HepG2 (cell line): ENCODE data around the gene TOLLIP. TPM values are rescaled to one million over a fixed set of nuclear protein-coding genes. Genes with fewer than 3 reads are reported as not detected.

Source experiments
- ETV6 ChIP-seq: sonication (generic); formaldehyde crosslinking; conservative IDR thresholded peaks from 2 replicates; pipeline ENCODE4 v1.4.0; 2020; ENCODE audit warnings: missing genetic modification reagents
- GABPB1 ChIP-seq: IDR thresholded peaks from 2 replicates; pipeline ENCODE4 v1.6.1; 2016; ENCODE audit warnings: mild to moderate bottlenecking, missing genetic modification reagents, moderate library complexity, missing compliant biosample characterization
- IKZF1 ChIP-seq: fragments of 450-650 bp; IDR thresholded peaks from 2 replicates; pipeline ENCODE4 v1.7.1; 2016
- IRX3 ChIP-seq: sonication (generic); formaldehyde crosslinking; IDR thresholded peaks from 2 replicates; pipeline ENCODE4 v1.8.1; 2023; ENCODE audit warnings: mild to moderate bottlenecking, low read depth, missing genetic modification reagents, borderline replicate concordance
- MTERF4 ChIP-seq: sonication (generic); formaldehyde crosslinking; IDR thresholded peaks from 2 replicates; pipeline ENCODE4 v1.8.0; 2023; ENCODE audit warnings: mild to moderate bottlenecking, missing genetic modification reagents
- MYC ChIP-seq: sonication (generic); formaldehyde crosslinking; IDR thresholded peaks from 2 replicates; pipeline ENCODE4 v1.9.0; 2021; ENCODE audit warnings: missing genetic modification reagents, borderline replicate concordance
- NPAS2 ChIP-seq: sonication (generic); formaldehyde crosslinking; IDR thresholded peaks from 2 replicates; pipeline ENCODE4 v1.8.0; 2022; ENCODE audit warnings: mild to moderate bottlenecking, missing genetic modification reagents, borderline replicate concordance
- NRL ChIP-seq: sonication (generic); formaldehyde crosslinking; IDR thresholded peaks from 2 replicates; pipeline ENCODE4 v1.5.0; 2020; ENCODE audit warnings: missing genetic modification reagents, mild to moderate bottlenecking, moderate library complexity, borderline replicate concordance
- SALL2 ChIP-seq: sonication (generic); formaldehyde crosslinking; IDR thresholded peaks from 2 replicates; pipeline ENCODE4 v1.8.1; 2023; ENCODE audit warnings: mild to moderate bottlenecking, missing genetic modification reagents, inconsistent platforms
- TFDP1 ChIP-seq: IDR thresholded peaks from 2 replicates; pipeline ENCODE4 v1.6.1; 2016; ENCODE audit warnings: missing compliant biosample characterization, missing genetic modification reagents, borderline replicate concordance
- TOE1 ChIP-seq: sonication (generic); formaldehyde crosslinking; IDR thresholded peaks from 2 replicates; pipeline ENCODE4 v1.4.0; 2020; ENCODE audit warnings: mild to moderate bottlenecking, missing genetic modification reagents
- UBTF ChIP-seq: sonication (generic); formaldehyde crosslinking; IDR thresholded peaks from 2 replicates; pipeline ENCODE4 v1.4.0; 2020; ENCODE audit warnings: mild to moderate bottlenecking, missing genetic modification reagents
- WIZ ChIP-seq: sonication (generic); formaldehyde crosslinking; IDR thresholded peaks from 2 replicates; pipeline ENCODE4 v1.5.1; 2020; ENCODE audit warnings: mild to moderate bottlenecking, missing genetic modification reagents
- ZBTB25 ChIP-seq: IDR thresholded peaks from 2 replicates; pipeline ENCODE4 v1.6.1; 2018; ENCODE audit warnings: missing genetic modification reagents
- ZBTB44 ChIP-seq: sonication (generic); formaldehyde crosslinking; IDR thresholded peaks from 2 replicates; pipeline ENCODE4 v1.4.0; 2020; ENCODE audit warnings: missing genetic modification reagents
- ZNF205 ChIP-seq: IDR thresholded peaks from 2 replicates; pipeline ENCODE4 v1.6.1; 2018; ENCODE audit warnings: missing biosample characterization, missing genetic modification reagents
- ZNF296 ChIP-seq: sonication (generic); formaldehyde crosslinking; conservative IDR thresholded peaks from 2 replicates; pipeline ENCODE4 v1.5.0; 2020; ENCODE audit warnings: mild to moderate bottlenecking, missing genetic modification reagents
- ZNF441 ChIP-seq: sonication (generic); formaldehyde crosslinking; IDR thresholded peaks from 2 replicates; pipeline ENCODE4 v1.7.0; 2021; ENCODE audit warnings: missing genetic modification reagents, borderline replicate concordance
- ZNF577 ChIP-seq: sonication (generic); formaldehyde crosslinking; IDR thresholded peaks from 2 replicates; pipeline ENCODE4 v1.4.0; 2020; ENCODE audit warnings: mild to moderate bottlenecking, low read depth, missing genetic modification reagents, borderline replicate concordance
- ZNF709 ChIP-seq: sonication (generic); formaldehyde crosslinking; IDR thresholded peaks from 2 replicates; pipeline ENCODE4 v1.5.0; 2020; ENCODE audit warnings: mild to moderate bottlenecking, missing genetic modification reagents
- ZNF768 ChIP-seq: sonication (generic); formaldehyde crosslinking; IDR thresholded peaks from 2 replicates; pipeline ENCODE4 v1.4.0; 2020; ENCODE audit warnings: missing genetic modification reagents
- ZNF776 ChIP-seq: sonication (generic); formaldehyde crosslinking; IDR thresholded peaks from 2 replicates; pipeline ENCODE4 v1.4.0; 2020; ENCODE audit warnings: mild to moderate bottlenecking, missing genetic modification reagents
- polyA plus RNA-seq, 8 experiments: library from polyadenylated mRNA; depleted of rRNA in 3 of 8; stranded (reverse) in 7 of 8; unstranded in 1 of 8; fragments of >200 nt; fragmentation: Illumina TruSeq in 4 of 8; extraction: Trizol in 4 of 8; gene quantifications; 2 replicates each; pipeline versions ENCODE4 v1.2.1 to v1.2.3, GENCODE V29; 2011 to 2016; ENCODE audit warnings: low read depth in 4 of 8, missing spikeins in 1 of 8, mixed read lengths in 1 of 8; ENCODE audit not compliant: insufficient read depth in 1 of 8
- total RNA-seq, 5 experiments: library from RNA; depleted of rRNA; stranded (reverse); fragments of >200 nt; fragmentation: Illumina TruSeq; extraction: Trizol; gene quantifications; 2 replicates each; pipeline ENCODE4 v1.2.3, GENCODE V29; 2016; ENCODE audit warnings: low read depth in 1 of 5

TOLLIP gene
- total and polyA plus RNA-seq, 2 of the 13 experiments (the other 11 are each of a cell fraction or from before 2014, with no cell fraction given): 25.9 to 47.5 TPM

GRCh38 chr11:1298695-1299492 is 10.5 kb downstream of the TOLLIP start (continued):
- 0 out of 2 replicates have a peak, but pooled peaks have one; percentile 70 for TF ChIP-seq TOE1 (CRISPR knock-in tag)
- TF ChIP-seq TFDP1 (CRISPR knock-in tag): peak; percentile 89; the same call in 1 of the 2 replicates
- TF ChIP-seq IKZF1: no peak
- TF ChIP-seq MYC: peak; percentile 78
- TF ChIP-seq ZNF577 (CRISPR knock-in tag): no peak
- TF ChIP-seq NRL (CRISPR knock-in tag): no peak
- peak; percentile 64; the same call in 1 of the 2 replicates for TF ChIP-seq ZNF441 (CRISPR knock-in tag)
- TF ChIP-seq ZBTB25: peak; percentile 88
- TF ChIP-seq ZNF205 (CRISPR knock-in tag): 0 out of 2 replicates have a peak, but pooled peaks have one; percentile 38
- TF ChIP-seq ZNF776 (CRISPR knock-in tag): no peak
- TF ChIP-seq GABPB1 (CRISPR knock-in tag): no peak; the same call in 1 of the 2 replicates
- peak; percentile 72; the same call in 1 of the 2 replicates for TF ChIP-seq SALL2 (CRISPR knock-in tag)
- no peak for TF ChIP-seq ZNF768
- no peak for TF ChIP-seq ZBTB44 (CRISPR knock-in tag)
- no peak for TF ChIP-seq UBTF (CRISPR knock-in tag)
- TF ChIP-seq ETV6 (CRISPR knock-in tag): no peak
- TF ChIP-seq IRX3 (CRISPR knock-in tag): no peak
- no peak for TF ChIP-seq MTERF4
- TF ChIP-seq WIZ (CRISPR knock-in tag): no peak
- TF ChIP-seq ZNF296 (CRISPR knock-in tag): no peak
- no peak for TF ChIP-seq NPAS2
- no peak for TF ChIP-seq ZNF709 (CRISPR knock-in tag)
